ENCODE data around the gene LUZP2. TPM values are rescaled to one million over a fixed set of nuclear protein-coding genes. Genes with fewer than 3 reads are reported as not detected.

LUZP2 gene
- total and polyA plus RNA-seq, 2 donors (not counting 1 experiment from before 2014, with no cell fraction given), result not detected

DNA sequence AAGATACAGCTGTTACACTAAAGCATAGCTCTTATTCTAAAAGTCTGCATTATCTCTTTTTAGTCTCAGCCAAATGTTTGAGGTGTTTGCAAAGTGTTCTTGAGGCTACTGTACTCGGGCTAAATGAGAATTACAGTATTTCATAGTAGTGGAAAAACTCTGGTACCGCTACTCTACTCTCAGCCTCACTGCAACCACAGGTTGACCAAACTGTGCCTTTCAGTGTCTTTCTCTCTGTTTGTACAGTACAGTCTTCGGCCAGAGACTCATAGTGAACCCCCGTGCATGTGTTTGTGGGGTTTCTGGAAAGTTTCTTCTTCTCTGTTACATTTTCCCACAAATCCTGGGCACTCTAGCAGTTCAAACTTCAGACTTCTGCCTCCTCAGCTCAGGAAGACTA, 7.4 kb upstream of the LUZP2 start:
- Histone ChIP-seq H4K20me1 (ENCODE audit: control insufficient read depth, insufficient read depth, low read length, poor library complexity, severe bottlenecking) (no peaks in the 10 kb centered on the region), H3K4me1 (ENCODE audit: control insufficient read depth in 2 of 2, insufficient read depth in 2 of 2, low read length in 2 of 2) (no peaks in the 10 kb centered on the region), H3K27me3 (replicated peaks in 1 of 4; ENCODE audit: control extremely low read depth in 1 of 4, control insufficient read depth in 3 of 4, insufficient read depth in 4 of 4, low read length in 3 of 4) (no peaks in the 10 kb centered on the region), H3K9me3 (ENCODE audit: control extremely low read depth in 1 of 3, control insufficient read depth in 2 of 3, insufficient read depth in 1 of 3, low read length in 2 of 3) (no peaks in the 10 kb centered on the region), H3K4me3 (ENCODE audit: control extremely low read depth in 1 of 5, extremely low read depth in 1 of 5, insufficient read depth in 1 of 5, low read depth in 2 of 5, low read length in 4 of 5) (no peak overlapping the region), H3K4me2 (replicated peaks; ENCODE audit: low read depth, low read length, poor library complexity, severe bottlenecking) (no peak overlapping the region), H3K27ac (ENCODE audit: low read length in 2 of 2) (no peak overlapping the region), H3K9ac (ENCODE audit: low read length) (no peak overlapping the region), H2AFZ (ENCODE audit: insufficient read depth, low read depth, low read length, poor library complexity, severe bottlenecking) (no peak overlapping the region), H3K79me2 (ENCODE audit: control insufficient read depth, insufficient read depth, low read length) (no peaks in the 10 kb centered on the region), H3K36me3 (replicated peaks in 1 of 2; ENCODE audit: control extremely low read depth in 1 of 2, control insufficient read depth in 1 of 2, extremely low read depth in 1 of 2, insufficient read depth in 2 of 2, low read length in 1 of 2) (no peaks in the 10 kb centered on the region)
- no peak overlapping the region for H3K4me3 Mint-ChIP-seq
- DNase-seq, result no peak
- H3K27ac Mint-ChIP-seq, result no peak overlapping the region
- H3K4me1 Mint-ChIP-seq, result no peaks in the 10 kb centered on the region
- TF ChIP-seq, protein P1, sequence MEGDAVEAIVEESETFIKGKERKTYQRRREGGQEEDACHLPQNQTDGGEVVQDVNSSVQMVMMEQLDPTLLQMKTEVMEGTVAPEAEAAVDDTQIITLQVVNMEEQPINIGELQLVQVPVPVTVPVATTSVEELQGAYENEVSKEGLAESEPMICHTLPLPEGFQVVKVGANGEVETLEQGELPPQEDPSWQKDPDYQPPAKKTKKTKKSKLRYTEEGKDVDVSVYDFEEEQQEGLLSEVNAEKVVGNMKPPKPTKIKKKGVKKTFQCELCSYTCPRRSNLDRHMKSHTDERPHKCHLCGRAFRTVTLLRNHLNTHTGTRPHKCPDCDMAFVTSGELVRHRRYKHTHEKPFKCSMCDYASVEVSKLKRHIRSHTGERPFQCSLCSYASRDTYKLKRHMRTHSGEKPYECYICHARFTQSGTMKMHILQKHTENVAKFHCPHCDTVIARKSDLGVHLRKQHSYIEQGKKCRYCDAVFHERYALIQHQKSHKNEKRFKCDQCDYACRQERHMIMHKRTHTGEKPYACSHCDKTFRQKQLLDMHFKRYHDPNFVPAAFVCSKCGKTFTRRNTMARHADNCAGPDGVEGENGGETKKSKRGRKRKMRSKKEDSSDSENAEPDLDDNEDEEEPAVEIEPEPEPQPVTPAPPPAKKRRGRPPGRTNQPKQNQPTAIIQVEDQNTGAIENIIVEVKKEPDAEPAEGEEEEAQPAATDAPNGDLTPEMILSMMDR (IDR thresholded peaks at IDR 0.05), result no peak
- no peak for TF ChIP-seq EZH2 (IDR thresholded peaks at IDR 0.05; ENCODE audit: borderline replicate concordance, insufficient read depth, low read depth, low read length, poor library complexity, severe bottlenecking)
- H3K9me3 Mint-ChIP-seq (ENCODE audit: insufficient read depth), result peaks cover 5% of the 10 kb centered on the region
- whole genome bisulfite sequencing (ENCODE audit: insufficient coverage), result 80% methylated on average over 2 of the region's 4 CpGs
- no peak for ATAC-seq (ENCODE audit: low read depth)
- ChIA-PET POLR2A (no interaction called here), CTCF (no interaction called here)
- intact Hi-C loops (cut with micrococcal nuclease), result no loop called here
- no peaks in the 10 kb centered on the region for H3K27me3 Mint-ChIP-seq

DNA sequence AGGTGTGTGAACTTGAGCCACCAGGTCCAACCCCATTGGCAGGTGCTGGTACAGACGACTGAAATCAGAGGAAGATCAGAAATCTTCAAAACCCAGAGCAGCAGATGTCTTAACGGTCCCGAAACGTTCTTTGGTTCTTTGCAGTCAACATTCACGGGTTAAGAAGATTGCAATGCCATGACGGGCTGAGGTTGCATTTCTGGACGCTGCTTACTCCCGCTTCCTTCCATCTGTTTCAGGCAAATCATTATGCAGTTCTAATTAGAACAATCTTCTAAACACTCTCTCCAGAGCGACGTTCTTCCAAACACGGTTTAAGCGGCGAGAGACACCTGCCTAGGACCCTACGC, 492 bp upstream of the LUZP2 start:
- intact Hi-C loops (cut with micrococcal nuclease), result no loop called here
- H4K20me1 ChIP-seq (ENCODE audit: control insufficient read depth, insufficient read depth, low read length, poor library complexity, severe bottlenecking), result no peaks in the 10 kb centered on the region
- no peak for ATAC-seq (ENCODE audit: low read depth)
- H3K27me3 Mint-ChIP-seq, result peaks cover 13% of the 10 kb centered on the region
- no peak overlapping the region for H3K9ac ChIP-seq (ENCODE audit: low read length)
- no peaks in the 10 kb centered on the region for H3K4me1 Mint-ChIP-seq
- no peak overlapping the region for H3K4me3 Mint-ChIP-seq
- 11% methylated on average over 14 of the region's 14 CpGs for WGBS (ENCODE audit: insufficient coverage)
- H3K36me3 ChIP-seq (replicated peaks in 1 of 2; ENCODE audit: control extremely low read depth in 1 of 2, control insufficient read depth in 1 of 2, extremely low read depth in 1 of 2, insufficient read depth in 2 of 2, low read length in 1 of 2), result no peaks in the 10 kb centered on the region
- no peak for DNase-seq
- no peaks in the 10 kb centered on the region for H3K79me2 ChIP-seq (ENCODE audit: control insufficient read depth, insufficient read depth, low read length)
- ChIA-PET CTCF (no interaction called here), POLR2A (no interaction called here)
- H3K27ac ChIP-seq (ENCODE audit: low read length in 2 of 2), result no peak overlapping the region
- peaks cover 0 to 4% (median 0%) of the 10 kb centered on the region in 3 donors for H3K9me3 ChIP-seq (ENCODE audit: control extremely low read depth in 1 of 3, control insufficient read depth in 2 of 3, insufficient read depth in 1 of 3, low read length in 2 of 3)
- H3K27me3 ChIP-seq (replicated peaks in 1 of 4; ENCODE audit: control extremely low read depth in 1 of 4, control insufficient read depth in 3 of 4, insufficient read depth in 4 of 4, low read length in 3 of 4), result peaks cover 0 to 12% (median 2%) of the 10 kb centered on the region in 4 experiments
- no peak for TF ChIP-seq EZH2 (IDR thresholded peaks at IDR 0.05; ENCODE audit: borderline replicate concordance, insufficient read depth, low read depth, low read length, poor library complexity, severe bottlenecking)
- TF ChIP-seq, protein P1 (IDR thresholded peaks at IDR 0.05), result no peak
- no peaks in the 10 kb centered on the region for H3K4me1 ChIP-seq (ENCODE audit: control insufficient read depth in 2 of 2, insufficient read depth in 2 of 2, low read length in 2 of 2)
- H3K9me3 Mint-ChIP-seq (ENCODE audit: insufficient read depth), result no peaks in the 10 kb centered on the region
- no peak overlapping the region for H3K4me3 ChIP-seq (ENCODE audit: control extremely low read depth in 1 of 5, extremely low read depth in 1 of 5, insufficient read depth in 1 of 5, low read depth in 2 of 5, low read length in 4 of 5)
- H3K4me2 ChIP-seq (replicated peaks; ENCODE audit: low read depth, low read length, poor library complexity, severe bottlenecking), result no peak overlapping the region
- no peak overlapping the region for H2AFZ ChIP-seq (ENCODE audit: insufficient read depth, low read depth, low read length, poor library complexity, severe bottlenecking)
- no peak overlapping the region for H3K27ac Mint-ChIP-seq
